ENCODE measurements around the gene OTC.

DNA sequence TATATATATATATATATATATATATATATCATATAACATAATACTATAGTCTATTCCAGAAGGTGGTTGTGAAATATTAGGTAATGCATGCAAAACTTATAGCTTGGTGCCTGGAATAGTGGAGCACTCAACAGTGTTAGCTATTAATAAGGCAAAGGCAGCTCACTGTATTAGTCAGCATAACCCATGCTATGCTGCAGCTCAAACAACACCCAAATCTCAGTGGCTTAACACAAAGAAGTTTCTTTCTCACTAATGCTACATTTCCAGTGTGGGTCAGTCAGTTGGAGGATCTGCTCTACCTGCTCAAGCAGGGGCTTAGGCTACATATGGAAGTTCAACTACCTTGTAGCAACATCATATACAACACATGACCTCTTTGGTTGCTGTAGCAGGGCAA is 19.9 kb upstream of the OTC start:
- TF ChIP-seq TAF1 (IDR thresholded peaks at IDR 0.05; ENCODE audit: low read depth), result no peak
- no peak for TF ChIP-seq EGR1 (IDR thresholded peaks at IDR 0.05)

All from Ishikawa (cell line).